ENCODE results near the gene SSBP2.
A peak's percentile ranks its signal among the peaks of the same experiment; 100 is the strongest.

SSBP2 gene

GRCh38 chr5:81696418-81697397 lies 54.2 kb downstream of the SSBP2 start:
- H4K20me1 ChIP-seq (ENCODE audit: insufficient read depth, low read length): peaks cover 48% of the 10 kb centered on the region
- H3K4me1 ChIP-seq (ENCODE audit: insufficient read depth, low read length): no peaks in the 10 kb centered on the region; the same call in 1 of the 2 replicates
- peaks cover 99% of the 10 kb centered on the region for H3K79me2 ChIP-seq (ENCODE audit: insufficient read depth, low read length)
- H3K9ac ChIP-seq (ENCODE audit: low read depth, low read length): no peak overlapping the region
- H3K9me3 ChIP-seq (ENCODE audit: insufficient read depth, low read length, severe bottlenecking): peaks cover 2% of the 10 kb centered on the region
- TF ChIP-seq, protein P1, sequence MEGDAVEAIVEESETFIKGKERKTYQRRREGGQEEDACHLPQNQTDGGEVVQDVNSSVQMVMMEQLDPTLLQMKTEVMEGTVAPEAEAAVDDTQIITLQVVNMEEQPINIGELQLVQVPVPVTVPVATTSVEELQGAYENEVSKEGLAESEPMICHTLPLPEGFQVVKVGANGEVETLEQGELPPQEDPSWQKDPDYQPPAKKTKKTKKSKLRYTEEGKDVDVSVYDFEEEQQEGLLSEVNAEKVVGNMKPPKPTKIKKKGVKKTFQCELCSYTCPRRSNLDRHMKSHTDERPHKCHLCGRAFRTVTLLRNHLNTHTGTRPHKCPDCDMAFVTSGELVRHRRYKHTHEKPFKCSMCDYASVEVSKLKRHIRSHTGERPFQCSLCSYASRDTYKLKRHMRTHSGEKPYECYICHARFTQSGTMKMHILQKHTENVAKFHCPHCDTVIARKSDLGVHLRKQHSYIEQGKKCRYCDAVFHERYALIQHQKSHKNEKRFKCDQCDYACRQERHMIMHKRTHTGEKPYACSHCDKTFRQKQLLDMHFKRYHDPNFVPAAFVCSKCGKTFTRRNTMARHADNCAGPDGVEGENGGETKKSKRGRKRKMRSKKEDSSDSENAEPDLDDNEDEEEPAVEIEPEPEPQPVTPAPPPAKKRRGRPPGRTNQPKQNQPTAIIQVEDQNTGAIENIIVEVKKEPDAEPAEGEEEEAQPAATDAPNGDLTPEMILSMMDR (IDR thresholded peaks at IDR 0.05; ENCODE audit: borderline replicate concordance, extremely low read depth, low read length, poor library complexity, severe bottlenecking): no peak
- TF ChIP-seq EZH2 (IDR thresholded peaks at IDR 0.05; ENCODE audit: borderline replicate concordance, low read depth, low read length, severe bottlenecking): no peak
- peaks cover 63% of the 10 kb centered on the region for H3K36me3 ChIP-seq (ENCODE audit: insufficient read depth, low read length)
- no peaks in the 10 kb centered on the region for H3K27me3 ChIP-seq (ENCODE audit: insufficient read depth, low read length, poor library complexity)
- H2AFZ ChIP-seq (ENCODE audit: low read depth, low read length): no peak overlapping the region
- no peak for ATAC-seq (ENCODE audit: insufficient read depth, low read depth)
- H3K4me3 ChIP-seq (ENCODE audit: low read depth in 1 of 2, low read length in 2 of 2): no peak overlapping the region
- 0 out of 2 replicates have a peak overlapping the region, but pooled peaks have one; percentile 30 for H3K27ac ChIP-seq (ENCODE audit: low read length)
- H3K4me2 ChIP-seq (ENCODE audit: insufficient read depth, low read length): no peak overlapping the region
- no peak for DNase-seq

DNA sequence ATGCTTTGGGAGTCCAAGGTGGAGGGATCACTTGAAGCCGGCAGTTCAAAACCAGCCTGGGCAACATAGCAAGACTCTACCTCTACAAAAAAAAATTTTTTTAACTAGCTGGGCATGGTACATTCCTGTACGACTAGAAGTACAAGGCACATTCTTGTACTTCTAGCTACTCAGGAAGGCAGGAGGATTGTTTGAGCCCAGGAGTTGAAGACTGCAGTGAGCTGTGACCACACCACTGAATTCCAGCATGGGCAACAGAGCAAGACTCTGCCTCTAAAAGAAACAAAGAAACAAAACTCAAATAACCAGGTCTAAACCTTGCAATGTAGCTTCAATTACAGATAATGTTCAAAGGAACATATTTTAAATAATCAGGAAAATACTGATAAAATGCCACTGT lies 56.2 kb downstream of the SSBP2 start:
- no peak overlapping the region for H3K4me2 ChIP-seq (ENCODE audit: insufficient read depth, low read length)
- no peak overlapping the region for H3K4me3 ChIP-seq (ENCODE audit: low read depth in 1 of 2, low read length in 2 of 2)
- H3K27me3 ChIP-seq (ENCODE audit: insufficient read depth, low read length, poor library complexity): no peaks in the 10 kb centered on the region
- no peak for DNase-seq
- no peak overlapping the region for H3K9ac ChIP-seq (ENCODE audit: low read depth, low read length)
- no peak overlapping the region for H2AFZ ChIP-seq (ENCODE audit: low read depth, low read length)
- no peak for TF ChIP-seq EZH2 (IDR thresholded peaks at IDR 0.05; ENCODE audit: borderline replicate concordance, low read depth, low read length, severe bottlenecking)
- TF ChIP-seq, protein P1 (IDR thresholded peaks at IDR 0.05; ENCODE audit: borderline replicate concordance, extremely low read depth, low read length, poor library complexity, severe bottlenecking): no peak
- H3K36me3 ChIP-seq (ENCODE audit: insufficient read depth, low read length): peaks cover 53% of the 10 kb centered on the region
- peaks cover 99% of the 10 kb centered on the region for H3K79me2 ChIP-seq (ENCODE audit: insufficient read depth, low read length)
- peaks cover 8% of the 10 kb centered on the region for H3K9me3 ChIP-seq (ENCODE audit: insufficient read depth, low read length, severe bottlenecking)
- peaks cover 47% of the 10 kb centered on the region for H4K20me1 ChIP-seq (ENCODE audit: insufficient read depth, low read length)
- H3K4me1 ChIP-seq (ENCODE audit: insufficient read depth, low read length): peaks cover 7% of the 10 kb centered on the region; the same call in 1 of the 2 replicates
- no peak; the same call in 2 of the 3 replicates for ATAC-seq (ENCODE audit: insufficient read depth, low read depth)
- no peak overlapping the region for H3K27ac ChIP-seq (ENCODE audit: low read length)

- DNase-seq (no peak), ATAC-seq (ENCODE audit: insufficient read depth, low read depth) (no peak)
- TF ChIP-seq, protein P1 (IDR thresholded peaks at IDR 0.05; ENCODE audit: borderline replicate concordance, extremely low read depth, low read length, poor library complexity, severe bottlenecking): no peak
- TF ChIP-seq EZH2 (IDR thresholded peaks at IDR 0.05; ENCODE audit: borderline replicate concordance, low read depth, low read length, severe bottlenecking): no peak
- Histone ChIP-seq H3K79me2 (ENCODE audit: insufficient read depth, low read length) (peaks cover 99% of the 10 kb centered on the region), H3K4me2 (ENCODE audit: insufficient read depth, low read length) (no peak overlapping the region), H3K36me3 (ENCODE audit: insufficient read depth, low read length) (peaks cover 64% of the 10 kb centered on the region), H3K4me3 (ENCODE audit: low read depth in 1 of 2, low read length in 2 of 2) (no peak overlapping the region), H4K20me1 (ENCODE audit: insufficient read depth, low read length) (peaks cover 41% of the 10 kb centered on the region), H3K27ac (ENCODE audit: low read length) (peak overlapping the region; percentile 54), H3K9ac (ENCODE audit: low read depth, low read length) (no peak overlapping the region), H2AFZ (ENCODE audit: low read depth, low read length) (no peak overlapping the region), H3K9me3 (ENCODE audit: insufficient read depth, low read length, severe bottlenecking) (peaks cover 6% of the 10 kb centered on the region), H3K27me3 (ENCODE audit: insufficient read depth, low read length, poor library complexity) (no peaks in the 10 kb centered on the region), H3K4me1 (ENCODE audit: insufficient read depth, low read length) (peaks cover 23% of the 10 kb centered on the region)
Observed at GRCh38 chr5:81688215-81688614, 62.7 kb downstream of the SSBP2 start.
